ENCODE measurements around the gene NDUFS7.

NDUFS7 gene

GRCh38 chr19:1440418-1440801 is 56.7 kb downstream of the NDUFS7 start:
- TF ChIP-seq MYC (IDR thresholded peaks at IDR 0.05; ENCODE audit: low read depth, low read length) = no peak
- TF ChIP-seq CTCF (IDR thresholded peaks at IDR 0.05; ENCODE audit: low read depth, low read length) = no peak
- no peak for TF ChIP-seq POLR2A (IDR thresholded peaks at IDR 0.05; ENCODE audit: extremely low read depth, insufficient read length)
- TF ChIP-seq MAX (IDR thresholded peaks at IDR 0.05; ENCODE audit: low read depth, low read length) = no peak
- DNase-seq (ENCODE audit: low read depth) = no peak
- H3K4me3 ChIP-seq (ENCODE audit: low read depth, low read length) = no peak overlapping the region

GRCh38 chr19:1441022-1441426 is 57.3 kb downstream of the NDUFS7 start:
- TF ChIP-seq POLR2A (IDR thresholded peaks at IDR 0.05; ENCODE audit: extremely low read depth, insufficient read length) (no peak), MAX (IDR thresholded peaks at IDR 0.05; ENCODE audit: low read depth, low read length) (no peak), CTCF (IDR thresholded peaks at IDR 0.05; ENCODE audit: low read depth, low read length) (no peak), MYC (IDR thresholded peaks at IDR 0.05; ENCODE audit: low read depth, low read length) (no peak)
- H3K4me3 ChIP-seq (ENCODE audit: low read depth, low read length) = no peak overlapping the region
- DNase-seq (ENCODE audit: low read depth) = no peak

GRCh38 chr19:1441677-1442438 is 58.2 kb downstream of the NDUFS7 start:
- TF ChIP-seq CTCF (IDR thresholded peaks at IDR 0.05; ENCODE audit: low read depth, low read length) = no peak
- TF ChIP-seq MAX (IDR thresholded peaks at IDR 0.05; ENCODE audit: low read depth, low read length) = no peak
- TF ChIP-seq MYC (IDR thresholded peaks at IDR 0.05; ENCODE audit: low read depth, low read length) = no peak
- TF ChIP-seq POLR2A (IDR thresholded peaks at IDR 0.05; ENCODE audit: extremely low read depth, insufficient read length) = no peak
- DNase-seq (ENCODE audit: low read depth) = no peak
- H3K4me3 ChIP-seq (ENCODE audit: low read depth, low read length) = no peak overlapping the region

Measured in NB4 (cell line).